Ramos (cell line): Measurements from ENCODE around the gene YTHDC2.

Experiments
- in situ Hi-C: fragments of 300-500 bp; cut with MboI; formaldehyde crosslinking; loops from one replicate; pipeline ENCODE4 v1.14.3; 2022; ENCODE audit warnings: low sequenced_read_pairs; ENCODE audit not compliant: unreplicated experiment

The YTHDC2 gene

DNA sequence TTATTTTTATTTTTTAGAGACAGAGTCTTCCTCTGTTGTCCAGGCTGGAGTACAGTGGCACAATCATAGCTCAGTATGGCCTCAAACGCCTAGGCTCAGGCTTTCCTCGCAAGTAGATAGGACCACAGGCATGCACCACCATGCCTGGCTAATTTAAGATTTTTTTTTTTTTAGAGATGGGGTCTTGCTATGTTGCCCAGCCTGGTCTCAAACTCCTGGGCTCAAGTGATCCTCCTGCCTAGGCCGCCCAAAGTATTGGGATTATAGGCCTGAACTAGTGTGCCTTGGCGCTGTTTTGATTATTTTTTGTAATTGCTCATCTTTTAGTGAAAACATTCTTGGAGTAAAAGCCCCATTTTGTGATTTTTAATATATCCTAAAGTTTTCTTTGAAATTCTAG is 5.4 kb downstream of the YTHDC2 start:
- in situ Hi-C loops = no loop called here

DNA sequence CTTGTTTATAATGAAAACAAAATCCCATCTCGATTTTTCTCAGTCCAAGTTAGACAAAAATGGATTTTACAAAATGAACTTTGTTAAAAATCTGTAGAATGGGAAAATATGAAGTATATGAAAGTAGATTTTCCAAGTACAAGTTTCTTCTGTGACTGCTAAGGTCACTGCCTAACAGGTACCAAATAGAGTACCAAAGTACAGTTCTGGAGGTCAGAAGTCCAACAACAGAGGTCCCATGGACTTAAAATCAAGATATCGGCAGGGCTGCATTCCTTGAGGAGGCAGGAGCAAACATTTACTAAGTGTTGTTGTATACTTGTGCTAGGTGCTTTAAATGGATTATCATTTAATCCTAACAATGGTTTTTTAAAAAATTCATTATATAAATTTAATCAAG is 5.9 kb downstream of the YTHDC2 start:
- in situ Hi-C loops = no loop called here

DNA sequence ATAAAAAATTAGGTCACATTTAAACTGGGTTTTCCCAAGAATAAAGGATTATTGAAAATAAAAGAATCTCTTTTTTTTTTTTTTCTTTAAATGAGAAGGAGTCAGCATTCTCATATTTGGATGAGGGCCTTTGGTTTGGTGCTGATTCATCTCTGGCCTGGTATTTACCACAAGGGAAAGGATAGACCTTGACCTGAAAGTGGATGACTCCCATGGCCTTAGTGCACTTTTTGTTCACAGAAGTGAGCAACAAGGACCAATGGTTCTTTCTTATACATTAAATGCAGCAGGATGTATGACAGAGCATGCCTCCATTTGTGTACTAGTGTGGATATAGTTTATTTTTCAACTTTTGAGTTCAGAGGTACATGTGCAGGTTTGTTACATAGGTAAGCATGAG is 6.9 kb downstream of the YTHDC2 start:
- in situ Hi-C loops = no loop called here

DNA sequence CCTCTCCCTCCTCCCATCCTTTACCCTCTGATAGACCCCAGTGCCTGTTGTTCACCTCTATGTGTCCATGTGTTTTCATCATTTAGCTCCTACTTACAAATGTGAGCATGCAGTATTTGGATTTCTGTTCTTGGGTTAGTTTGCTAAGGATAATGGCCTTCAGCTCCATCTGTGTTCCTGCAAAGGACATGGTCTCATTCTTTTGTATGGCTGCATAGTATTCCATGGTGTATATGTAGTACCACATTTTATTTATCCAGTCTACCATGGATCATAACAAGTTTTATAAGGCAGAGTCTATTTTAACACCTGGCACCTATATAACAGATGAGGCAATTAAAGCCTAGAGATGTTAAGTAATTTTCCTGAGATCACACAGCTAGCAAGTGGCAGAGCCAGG is 7.4 kb downstream of the YTHDC2 start:
- in situ Hi-C loops = no loop called here

DNA sequence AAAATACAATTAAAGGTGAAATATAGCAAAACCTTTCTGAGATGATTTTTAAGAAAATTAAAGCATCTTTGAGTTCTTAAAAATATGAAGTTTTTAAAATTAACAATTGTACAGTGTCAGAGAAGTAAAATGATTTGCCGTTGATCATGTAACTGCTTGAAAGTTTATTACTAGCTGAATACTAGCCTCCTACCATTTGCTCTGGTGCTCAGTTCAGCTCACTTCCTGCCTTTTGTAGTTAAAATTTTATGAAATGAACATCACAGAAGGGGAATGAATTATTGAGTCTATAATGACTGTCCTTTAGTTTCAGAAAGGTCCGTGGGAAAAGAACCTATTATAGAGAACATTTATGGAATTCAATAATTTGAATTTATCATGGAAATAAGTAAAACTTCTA is 9.7 kb downstream of the YTHDC2 start:
- in situ Hi-C loops = no loop called here

DNA sequence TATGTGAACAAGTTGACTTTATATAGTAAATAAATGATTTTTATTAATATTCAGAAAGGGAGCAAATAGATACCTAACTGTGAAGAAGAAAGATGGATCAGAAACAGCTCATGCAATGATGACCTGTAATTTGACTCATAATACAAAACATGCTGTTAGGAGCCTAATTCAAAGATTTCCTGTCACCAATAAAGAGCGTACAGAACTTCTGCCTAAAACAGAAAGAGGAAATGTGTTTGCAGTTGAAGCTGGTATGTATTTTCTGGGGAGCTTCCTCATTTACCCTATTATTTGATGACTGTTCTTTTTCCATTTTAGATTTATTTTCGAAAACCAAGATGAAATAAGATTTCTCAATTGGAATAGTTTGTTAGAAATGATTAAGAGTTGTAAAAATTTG is 11.4 kb downstream of the YTHDC2 start:
- in situ Hi-C loops = no loop called here

DNA sequence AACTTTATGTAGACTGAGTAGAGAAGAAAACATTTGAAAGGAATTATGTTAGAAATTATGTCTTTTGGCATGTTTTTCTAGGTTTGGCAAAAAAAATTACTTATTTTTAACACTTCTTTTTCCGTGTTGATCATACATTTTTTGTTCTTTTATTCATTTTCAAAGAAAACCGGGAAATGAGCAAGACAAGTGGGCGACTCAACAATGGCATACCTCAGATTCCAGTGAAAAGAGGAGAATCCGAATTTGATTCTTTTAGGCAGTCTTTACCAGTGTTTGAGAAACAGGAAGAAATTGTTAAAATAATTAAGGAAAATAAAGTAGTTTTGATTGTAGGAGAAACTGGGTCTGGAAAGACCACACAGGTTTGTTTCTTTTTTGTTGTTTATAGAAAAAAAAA is 12.9 kb downstream of the YTHDC2 start:
- in situ Hi-C loops = no loop called here

DNA sequence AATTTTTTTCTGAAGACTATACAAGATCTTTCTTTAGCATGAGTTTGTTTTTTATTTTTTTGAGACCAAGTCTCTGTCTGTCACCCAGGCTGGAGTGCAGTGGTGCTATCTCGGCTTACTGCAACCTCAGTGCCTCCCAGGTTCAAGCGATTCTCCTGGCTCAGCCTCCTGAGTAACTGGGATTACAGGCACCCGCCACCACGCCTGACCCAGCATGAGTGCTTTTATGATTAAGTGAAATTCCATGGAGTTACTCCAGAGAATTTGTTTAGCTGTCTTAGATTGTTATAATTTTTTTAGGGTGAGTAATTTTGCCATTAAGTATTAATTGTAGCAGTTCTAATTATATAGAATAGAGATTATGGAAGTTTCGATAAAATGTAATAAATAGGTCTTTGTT is 14.3 kb downstream of the YTHDC2 start:
- in situ Hi-C loops = no loop called here

DNA sequence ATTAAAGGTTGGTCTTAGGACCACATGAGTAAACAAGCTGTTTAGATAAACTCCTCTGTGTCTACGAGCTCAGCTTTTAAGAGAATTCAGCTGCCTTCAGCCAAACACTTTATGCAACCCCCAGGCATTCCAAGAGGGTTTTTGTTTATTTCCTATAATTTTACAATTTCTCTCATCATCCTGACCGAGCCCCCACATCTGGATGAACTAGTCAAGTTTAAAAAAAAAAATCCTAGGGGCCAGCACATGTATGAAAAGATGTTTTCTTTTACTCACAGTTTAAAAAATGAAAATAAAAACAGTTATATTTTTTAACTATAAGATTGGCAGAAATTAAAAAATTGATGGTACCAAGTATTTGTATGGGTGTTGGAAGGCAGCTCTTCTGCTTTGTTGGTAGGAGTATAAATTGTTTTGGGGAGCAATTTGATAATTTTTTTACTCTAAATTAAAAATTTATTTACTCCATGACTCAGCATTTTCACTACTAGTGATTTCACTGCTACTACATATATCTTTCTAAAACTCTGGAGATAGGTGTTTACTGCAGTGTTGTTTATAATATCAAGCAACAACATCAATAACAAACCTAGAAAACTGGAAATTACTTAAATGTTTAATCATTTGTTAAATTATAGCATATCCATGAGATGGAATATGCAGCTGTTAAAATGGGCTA is 18.1 kb downstream of the YTHDC2 start:
- in situ Hi-C loops = no loop called here

DNA sequence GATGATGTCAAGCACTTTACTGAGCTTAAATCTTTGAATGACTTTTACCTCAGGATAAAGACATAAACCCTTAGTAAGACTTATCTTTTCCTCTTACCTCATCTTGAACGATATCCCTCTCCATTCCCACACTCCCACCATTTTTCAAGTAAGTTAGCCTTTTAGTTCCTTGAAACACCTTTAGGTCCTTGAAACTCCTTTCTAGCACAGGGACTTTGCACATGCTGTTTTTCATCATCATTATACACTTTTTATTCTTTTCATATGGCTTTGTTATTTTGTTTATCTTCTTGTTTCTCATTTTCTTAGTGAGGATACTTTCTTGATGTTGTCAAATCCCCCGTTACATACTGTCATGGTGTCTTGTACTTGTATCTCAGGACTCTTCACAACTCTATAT is 24.8 kb downstream of the YTHDC2 start:
- in situ Hi-C loops = no loop called here

DNA sequence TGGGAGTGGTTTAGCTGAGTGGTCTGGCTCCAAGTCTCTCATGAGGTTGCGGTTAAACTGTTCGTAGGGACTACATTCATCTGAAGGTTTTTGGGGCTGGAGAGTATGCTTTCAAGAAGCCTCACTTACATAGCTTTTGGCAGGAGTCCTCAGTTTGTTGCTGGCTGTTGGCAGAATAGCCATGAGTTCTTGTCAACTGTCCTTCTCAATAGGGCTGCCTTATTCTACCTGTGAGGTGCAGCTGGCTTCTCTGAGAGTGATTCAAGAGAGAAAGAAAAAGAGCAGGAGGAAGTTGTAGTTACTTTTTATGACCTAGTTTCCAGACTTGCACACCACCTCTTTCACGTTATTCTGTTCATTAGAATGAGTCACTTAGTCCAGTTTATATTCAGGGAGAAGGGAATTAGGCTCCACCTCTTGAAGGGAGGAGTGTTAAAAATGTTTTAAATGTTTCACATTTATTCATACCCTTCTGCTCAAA is 33.2 kb downstream of the YTHDC2 start:
- in situ Hi-C loops = no loop called here

DNA sequence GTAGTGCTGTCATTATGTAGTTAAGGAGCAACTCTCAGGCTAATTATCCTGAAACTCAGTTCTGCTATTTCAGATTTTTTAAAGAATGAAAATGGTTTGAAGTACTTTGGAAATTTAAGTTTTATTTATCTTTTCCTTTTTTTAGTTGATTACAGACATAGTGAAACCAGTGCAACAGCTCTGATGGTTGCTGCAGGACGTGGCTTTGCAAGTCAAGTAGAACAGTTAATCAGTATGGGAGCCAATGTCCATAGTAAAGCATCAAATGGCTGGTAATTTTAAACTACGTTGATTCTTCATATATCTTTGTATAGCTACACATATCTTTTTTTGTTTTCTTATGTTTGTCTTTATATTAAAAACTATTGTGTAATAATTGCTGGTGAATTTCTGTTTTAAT is 34.9 kb downstream of the YTHDC2 start:
- in situ Hi-C loops = no loop called here

DNA sequence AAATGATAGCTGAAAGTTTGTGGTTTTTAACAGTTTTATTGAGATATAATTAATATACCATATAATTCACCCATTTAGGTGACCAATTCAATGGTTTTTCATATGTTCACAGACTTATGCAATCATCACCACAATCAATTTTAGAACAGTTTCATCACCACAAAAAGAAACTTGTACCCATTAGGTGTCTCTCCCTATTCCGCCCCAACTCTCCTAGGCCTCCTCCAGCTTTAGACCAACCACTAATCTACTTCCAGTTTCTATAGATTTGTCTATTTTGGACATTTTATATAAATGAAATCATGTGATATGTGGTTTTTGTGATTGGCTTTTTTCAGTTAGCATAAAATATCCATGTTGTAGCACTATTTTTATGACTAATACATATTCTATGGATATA is 38.6 kb downstream of the YTHDC2 start:
- in situ Hi-C loops = no loop called here

DNA sequence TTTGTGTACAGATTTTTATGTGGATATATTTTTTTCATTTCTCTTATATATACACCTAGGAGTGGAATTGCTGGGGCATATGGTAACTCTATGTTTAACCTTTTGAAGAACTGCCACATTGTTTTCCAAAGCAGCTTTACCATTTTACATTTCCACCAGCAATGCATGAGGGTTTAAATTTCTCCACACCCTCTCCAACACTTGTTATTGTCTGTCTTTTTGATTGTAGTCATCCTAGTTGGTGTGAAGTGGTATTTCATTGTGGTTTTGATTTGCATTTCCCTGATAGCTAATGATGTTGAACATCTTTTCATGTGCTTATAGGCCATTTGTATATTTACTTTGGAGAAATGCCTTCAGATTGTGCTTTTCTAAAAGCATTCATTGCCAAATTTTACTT is 39.1 kb downstream of the YTHDC2 start:
- in situ Hi-C loops = no loop called here

DNA sequence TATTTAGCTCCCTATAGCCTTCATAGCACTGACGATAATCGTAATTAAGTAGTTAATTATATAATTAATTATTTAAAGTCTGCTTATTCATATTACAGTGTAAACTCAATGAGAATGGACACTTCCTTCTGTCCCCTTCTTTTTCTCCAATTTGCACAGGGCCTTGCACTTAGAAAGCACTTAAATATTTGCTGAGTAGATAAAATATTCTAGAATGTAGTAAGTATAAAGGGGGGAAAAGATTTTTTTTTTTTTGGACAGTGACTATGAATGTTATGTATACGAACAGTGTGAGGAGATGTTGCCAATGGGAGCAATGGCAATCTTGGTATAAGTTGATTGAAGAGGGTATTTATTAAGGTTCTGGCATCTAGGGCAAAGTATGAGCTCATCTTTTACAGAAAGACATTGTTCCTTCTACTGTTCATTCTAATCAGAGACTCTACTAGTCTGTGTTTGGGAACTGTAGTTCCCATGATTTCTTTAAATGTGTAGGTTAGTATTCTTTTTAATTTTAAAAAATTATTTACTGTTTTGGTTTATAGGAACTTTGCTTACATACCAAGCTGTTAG is 49.4 kb downstream of the YTHDC2 start:
- in situ Hi-C loops = no loop called here

DNA sequence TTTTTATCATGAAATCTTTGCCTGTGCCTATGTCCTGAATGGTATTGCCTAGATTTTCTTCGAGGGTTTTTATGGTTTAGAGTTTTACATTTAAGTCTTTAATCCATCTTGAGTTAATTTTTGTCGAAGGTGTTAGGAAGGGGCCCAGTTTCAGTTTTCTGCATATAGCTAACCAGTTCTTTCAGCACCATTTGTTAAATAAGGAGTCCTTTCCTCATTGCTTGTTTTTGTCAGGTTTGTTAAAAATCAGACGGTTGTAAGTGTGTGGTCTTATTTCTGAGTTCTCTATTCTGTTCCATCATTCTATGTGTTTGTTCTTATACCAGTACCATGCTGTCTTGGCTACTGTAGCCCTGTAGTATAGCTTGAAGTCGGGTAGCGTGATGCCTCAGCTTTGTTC is 55.9 kb downstream of the YTHDC2 start:
- in situ Hi-C loops = no loop called here

DNA sequence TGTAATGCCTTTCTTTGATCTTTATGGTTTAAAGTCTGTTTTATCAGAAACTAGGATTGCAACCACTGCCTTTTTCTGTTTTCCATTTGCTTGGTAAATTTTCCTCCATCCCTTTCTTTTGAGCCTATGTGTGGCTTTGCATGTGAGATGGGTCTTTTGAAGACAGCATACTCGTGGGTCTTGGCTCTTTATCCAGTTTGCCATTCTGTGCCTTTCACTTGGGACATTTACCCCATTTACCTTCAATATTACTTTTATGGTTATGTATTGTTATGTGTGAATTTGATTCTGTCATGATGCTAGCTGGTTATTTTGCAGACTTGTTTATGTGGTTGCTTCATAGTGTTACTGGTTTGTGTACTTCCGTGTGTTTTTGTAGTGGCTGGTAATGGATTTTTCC is 59.2 kb downstream of the YTHDC2 start:
- in situ Hi-C loops = no loop called here

DNA sequence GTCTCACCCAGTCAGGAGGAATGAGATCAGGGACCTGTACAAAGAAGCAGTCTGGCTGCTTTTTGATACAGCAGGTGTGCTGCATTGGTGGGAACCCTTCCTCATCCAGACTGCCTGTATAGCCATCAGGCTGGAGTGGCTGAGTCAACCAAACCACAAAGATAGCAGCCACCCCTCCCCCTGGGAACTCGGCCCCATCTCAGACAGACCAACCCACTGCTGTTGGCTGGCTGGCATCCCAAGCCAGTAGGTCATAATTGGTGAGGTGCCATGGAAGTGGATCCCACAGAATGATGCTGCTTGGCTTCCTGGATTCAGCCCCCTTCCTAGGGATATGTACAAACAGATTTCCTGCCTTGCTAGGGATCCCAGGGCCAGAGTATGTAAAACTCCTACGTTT is 60.9 kb downstream of the YTHDC2 start:
- in situ Hi-C loops = no loop called here

DNA sequence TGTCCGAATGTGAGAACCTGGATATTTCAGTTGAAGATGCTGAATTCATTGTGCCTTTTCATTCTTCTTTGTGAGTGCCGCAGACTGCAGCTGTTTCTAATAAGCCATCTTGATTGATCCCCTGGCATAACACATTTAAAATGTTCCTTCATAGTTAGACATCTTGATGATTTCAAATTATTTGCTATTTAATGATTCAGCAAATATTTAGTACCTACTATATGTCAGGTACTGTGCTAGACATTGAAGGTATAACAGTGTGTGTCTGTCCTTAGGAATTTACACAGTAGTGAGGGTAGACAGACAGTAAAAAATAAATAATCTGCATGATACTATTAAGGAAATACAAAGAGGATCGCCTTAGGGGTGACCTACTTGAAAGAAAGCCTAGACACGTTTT is 61.6 kb downstream of the YTHDC2 start:
- in situ Hi-C loops = no loop called here

DNA sequence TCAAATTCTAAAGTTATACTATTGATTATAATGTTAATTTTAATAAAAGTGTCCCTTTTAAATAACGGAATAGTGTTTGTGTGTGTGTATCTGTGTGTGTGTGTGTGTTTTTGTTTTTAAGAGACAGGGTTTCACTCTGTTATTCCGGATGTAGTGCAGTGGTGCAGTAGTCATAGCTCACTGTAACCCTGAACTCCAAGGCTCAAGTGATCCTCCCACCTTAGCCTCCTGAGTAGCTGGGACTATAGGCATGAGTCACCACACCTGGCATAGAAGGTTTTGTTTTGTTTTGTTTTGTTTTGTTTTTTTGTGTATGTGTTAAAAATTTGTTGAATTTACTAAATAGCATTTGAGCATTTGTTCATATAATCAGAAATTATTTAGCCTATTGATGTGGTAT is 64.6 kb downstream of the YTHDC2 start:
- in situ Hi-C loops = no loop called here

DNA sequence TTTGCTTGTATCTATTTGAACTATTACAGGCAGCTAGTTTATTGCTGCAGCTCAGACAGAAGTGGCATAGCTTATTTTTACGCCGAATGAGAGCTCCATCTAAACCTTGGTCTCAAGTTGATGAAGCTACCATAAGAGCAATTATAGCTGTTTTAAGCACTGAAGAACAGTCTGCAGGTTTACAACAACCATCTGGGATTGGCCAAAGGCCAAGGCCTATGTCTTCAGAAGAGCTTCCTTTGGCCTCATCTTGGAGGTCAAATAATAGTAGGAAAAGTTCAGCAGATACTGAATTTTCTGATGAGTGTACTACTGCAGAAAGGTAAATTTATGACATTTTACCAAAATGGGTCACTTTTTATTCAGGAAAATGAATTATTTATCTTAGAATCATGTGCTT is 67.9 kb downstream of the YTHDC2 start:
- in situ Hi-C loops = no loop called here

DNA sequence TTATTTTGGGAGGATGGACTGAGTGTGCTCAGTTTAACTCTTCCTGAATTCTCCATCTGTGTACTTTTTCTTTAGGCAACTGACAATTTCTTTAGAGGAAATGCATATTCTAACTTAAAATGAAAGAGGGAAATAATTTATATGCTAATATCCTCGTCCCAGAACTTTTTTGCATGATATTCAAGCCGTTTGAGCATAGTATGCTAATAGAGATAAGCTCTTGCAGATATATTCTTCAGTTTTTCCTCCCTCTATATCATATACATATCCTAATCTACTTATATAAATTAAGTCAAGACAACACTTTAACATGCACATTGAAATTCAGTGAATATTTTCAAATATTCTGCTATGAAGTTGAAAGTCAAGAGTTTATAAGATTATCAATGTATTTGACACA is 84.7 kb downstream of the YTHDC2 start:
- in situ Hi-C loops = no loop called here
